Right lobe of liver (tissue), 6 donors: Measurements from ENCODE around the gene ELFN1. TPM values are rescaled to one million over a fixed set of nuclear protein-coding genes. Genes with fewer than 3 reads are reported as not detected.

ENCODE experiments used
- ATAC-seq, 4 donors: fragments of 200-7000 bp; cut with Tn5 transposase; one replicate each; pipeline ENCODE4 v1.9.1; 2020; ENCODE audit warnings: mild to moderate bottlenecking in 4 of 4, moderate library complexity in 4 of 4
- DNase-seq, 3 donors: peaks; one replicate each; pipeline ENCODE4 v3.0.0-alpha.2; 2020
- H3K27ac ChIP-seq, 3 donors: fragments of 200-600 bp; one replicate each; pipeline ENCODE4 v1.8.0; 2022
- H3K27me3 ChIP-seq, 2 donors: fragments of 200-600 bp; one replicate each; pipeline ENCODE4 v1.8.0; 2022
- H3K36me3 ChIP-seq, 4 donors: fragments of 200-600 bp; sonication (generic) in 1 of 4; one replicate each; pipeline versions ENCODE4 v1.5.1 to v1.8.0; 2017 to 2022; ENCODE audit warnings: control low read depth in 1 of 4
- H3K4me1 ChIP-seq, 4 donors: fragments of 200-600 bp; sonication (generic) in 1 of 4; one replicate each; pipeline versions ENCODE4 v1.5.1 to v1.8.0; 2017 to 2022; ENCODE audit warnings: control low read depth in 1 of 4
- H3K4me3 ChIP-seq, 3 donors: fragments of 200-600 bp; one replicate each; pipeline ENCODE4 v1.8.0; 2022
- H3K9me3 ChIP-seq, 4 donors: fragments of 200-600 bp; sonication (generic) in 1 of 4; one replicate each; pipeline versions ENCODE4 v1.5.1 to v1.8.0; 2017 to 2022; ENCODE audit warnings: control low read depth in 1 of 4
- CTCF ChIP-seq, 4 donors: fragments of 200-600 bp in 3 of 4; fragments of 450-650 bp in 1 of 4; IDR thresholded peaks; one replicate each; pipeline versions ENCODE4 v1.5.1 to v1.8.0; 2016 to 2022; ENCODE audit warnings: antibody characterized with exemption in 4 of 4, mild to moderate bottlenecking in 2 of 4
- POLR2A ChIP-seq: fragments of 450-650 bp; IDR thresholded peaks from one replicate; pipeline ENCODE4 v1.6.1; 2017; ENCODE audit warnings: antibody characterized with exemption, mild to moderate bottlenecking
- WGBS: methylation state at CpG from one replicate; pipeline ENCODE4 v1.1.6; 2018; ENCODE audit warnings: low coverage, low lambda C conversion rate; ENCODE audit not compliant: insufficient coverage; ENCODE audit errors: missing lambda C conversion rate; 5-methylcytosine and 5-hydroxymethylcytosine counted together
- intact Hi-C, 2 donors: fragments of 100-400 bp; cut with DNase I; formaldehyde crosslinking; loops; one replicate each; pipeline versions ENCODE4 v1.11.2 to v1.14.1; 2022
- total RNA-seq, 6 experiments: library from RNA; depleted of rRNA in 2 of 6; stranded (reverse); fragments of >200 nt in 2 of 6; fragmentation: NEBNext Ultra II Directional in 3 of 6; extraction: Animal tissue kit (Norgen Biotek cat#: 25700) in 3 of 6; gene quantifications; one replicate each; pipeline versions ENCODE4 v1.1.0 to v1.2.4, GENCODE V29; 2016 to 2023
- donor health status: DM: no; HTN: yes; CAD: no.
- donor health status: DM: no; HTN: no; CAD: no.
- donor health status: DM: no; HTN: no; CAD: no.
- donor health status: DM: no; HTN: yes; CAD: no.
- donor health status: DM: no; HTN: yes; CAD: no.

The ELFN1 gene
- total RNA-seq, 6 experiments from 2014 or later, result 5.4 to 13.0 (median 7.5) TPM

DNA sequence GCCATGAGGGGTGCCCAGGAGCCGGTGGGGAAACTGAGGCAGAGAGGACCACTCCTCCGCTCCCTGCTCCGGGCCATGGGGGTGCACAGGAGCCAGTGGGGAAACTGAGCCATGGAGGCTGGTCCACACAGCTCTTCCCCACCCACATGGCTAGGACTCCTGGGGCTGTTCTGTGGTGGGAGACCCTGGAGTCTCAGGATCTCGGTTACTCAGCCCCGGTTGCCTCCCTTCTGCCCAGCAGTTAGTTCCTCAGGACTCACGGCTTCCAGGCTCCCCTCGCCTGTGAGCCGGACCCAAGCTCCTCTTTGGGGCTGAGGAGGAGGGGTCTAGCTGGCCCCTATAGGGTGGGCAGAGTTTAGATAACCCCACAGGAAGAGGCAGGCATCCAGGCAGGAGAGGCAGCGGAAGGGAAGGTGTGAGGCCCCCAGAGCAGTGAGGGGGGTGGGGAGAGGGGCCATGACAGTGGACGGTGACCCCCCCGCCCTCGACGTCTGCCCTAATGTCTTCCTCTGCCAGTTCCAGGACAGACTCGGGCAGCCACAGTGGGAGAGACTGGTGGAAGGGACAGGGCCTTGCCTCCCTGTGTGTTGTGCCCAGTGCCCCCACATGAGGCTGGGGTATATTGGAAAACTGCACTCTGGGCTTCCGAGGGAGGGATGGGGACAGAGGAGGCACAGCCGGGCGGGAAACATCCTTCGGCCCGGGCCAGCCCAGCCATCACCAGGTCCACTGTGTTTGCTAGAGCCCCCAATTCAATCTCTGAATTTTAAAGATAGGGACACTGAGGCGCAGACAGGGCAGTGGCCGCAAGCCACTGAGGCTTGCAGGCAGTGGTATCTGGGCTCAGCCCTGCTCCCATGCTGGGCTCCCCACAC lies 4.3 kb downstream of the ELFN1 start:
- Histone ChIP-seq H3K36me3 (no peaks in the 10 kb centered on the region), H3K4me1 (peaks cover 0 to 3% (median 1%) of the 10 kb centered on the region in 4 donors), H3K27me3 (no peaks in the 10 kb centered on the region), H3K4me3 (no peak overlapping the region), H3K27ac (no peak overlapping the region), H3K9me3 (no peaks in the 10 kb centered on the region)
- no peak for ATAC-seq
- no peak for TF ChIP-seq CTCF (IDR thresholded peaks at IDR 0.05)
- no peak for TF ChIP-seq POLR2A
- WGBS, result no CpG with 5 or more reads among the region's 21 CpGs
- DNase-seq, result peak in 2 of 3 donors; percentile 27 to 37
- intact Hi-C loops, result loop anchor here in 1 of 2 donors (5.0 kb wide), 1 partner anchor 33 kb away; no protein-coding TSS in a partner anchor

DNA sequence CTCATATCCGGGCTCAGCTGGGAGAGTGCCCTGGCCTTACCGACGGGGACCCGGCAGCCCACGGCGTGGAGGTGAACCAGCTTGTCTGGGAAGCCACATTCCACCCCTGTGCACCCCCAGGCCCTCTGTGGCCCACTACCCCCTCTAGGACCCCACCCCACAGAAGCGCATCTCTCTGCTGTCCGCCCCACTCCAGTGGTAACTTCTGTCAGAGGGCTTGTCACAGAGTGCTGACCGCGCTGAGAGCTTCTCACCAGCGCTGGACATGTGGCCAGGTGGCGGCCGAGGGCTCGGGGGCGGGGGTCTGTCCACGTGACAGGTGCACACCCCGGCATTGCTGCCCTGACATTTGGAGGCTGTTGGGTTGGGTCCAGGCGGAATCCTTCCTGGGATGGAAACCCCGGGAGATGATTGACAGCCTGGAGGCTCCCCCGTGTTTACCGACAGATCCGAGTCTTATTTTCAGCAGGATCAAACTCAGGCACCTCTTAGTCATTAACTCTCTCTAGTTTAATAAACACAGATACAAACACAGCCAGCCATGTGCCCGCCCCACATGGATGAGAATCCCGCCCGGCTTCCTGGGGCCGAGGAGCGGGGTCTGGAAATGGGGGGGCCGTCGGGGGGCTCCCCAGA lies 5.1 kb downstream of the ELFN1 start:
- Histone ChIP-seq H3K4me1 (no peaks in the 10 kb centered on the region), H3K9me3 (no peaks in the 10 kb centered on the region), H3K36me3 (no peaks in the 10 kb centered on the region), H3K27me3 (no peaks in the 10 kb centered on the region), H3K4me3 (no peak overlapping the region), H3K27ac (no peak overlapping the region)
- intact Hi-C loops, result no loop called here
- ATAC-seq (no peak), DNase-seq (peak in 2 of 3 donors; percentile 31 to 43)
- TF ChIP-seq CTCF (IDR thresholded peaks at IDR 0.05) (no peak), POLR2A (no peak)
- WGBS, result 93% methylated on average over 8 of the region's 29 CpGs

DNA sequence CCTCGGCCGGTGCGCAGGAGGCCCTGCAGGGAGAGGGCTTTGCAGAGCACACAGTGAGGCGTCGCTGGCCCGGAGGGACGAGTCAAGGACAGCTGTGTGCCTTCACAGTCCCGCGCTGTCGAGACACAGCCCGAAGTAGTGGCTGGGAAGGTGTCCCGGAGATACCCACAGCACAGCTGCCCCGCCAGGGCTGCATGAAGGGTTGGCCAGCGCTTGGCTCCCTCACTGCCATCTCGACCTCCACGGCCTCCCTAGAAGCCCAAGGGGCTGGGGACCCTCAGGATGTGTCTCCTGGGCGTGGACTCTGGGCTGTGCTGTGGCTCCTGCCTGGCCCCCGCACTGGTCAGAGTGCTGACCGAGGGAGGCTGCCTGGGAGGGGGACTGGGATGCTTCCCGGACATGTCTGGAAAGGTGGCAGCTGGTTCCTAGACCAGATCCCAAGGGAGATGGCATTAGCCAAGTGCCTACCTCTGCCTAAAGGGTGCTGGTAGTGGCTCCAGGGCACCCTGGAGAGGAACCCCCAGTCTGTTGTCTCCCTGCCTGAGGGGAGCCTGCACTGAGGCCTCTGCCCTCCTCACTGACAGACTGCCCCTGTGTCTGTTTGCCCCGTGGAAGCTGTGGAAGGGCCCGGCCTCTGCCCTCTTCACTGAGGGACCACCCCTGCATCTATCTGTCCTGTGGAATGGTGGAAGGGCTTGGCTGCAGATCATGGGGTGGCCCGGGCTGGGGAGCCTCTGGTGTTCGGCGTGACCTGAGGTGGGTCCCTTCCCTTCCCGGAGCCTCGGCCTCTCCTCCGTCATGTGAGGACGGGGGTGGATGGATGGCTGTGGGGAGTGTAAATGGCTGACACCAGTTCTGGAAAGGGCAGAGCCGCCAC lies 5.8 kb downstream of the ELFN1 start:
- DNase-seq (peak in 2 of 3 donors; percentile 39 to 47), ATAC-seq (no peak)
- no CpG with 5 or more reads among the region's 30 CpGs for WGBS

More for the DNA sequence above, 5.8 kb downstream of the ELFN1 start:
- H3K9me3 ChIP-seq, result no peaks in the 10 kb centered on the region
- no peak overlapping the region for H3K27ac ChIP-seq
- TF ChIP-seq POLR2A (no peak), CTCF (IDR thresholded peaks at IDR 0.05) (no peak)
- no peak overlapping the region for H3K4me3 ChIP-seq
- intact Hi-C loops, result no loop called here
- no peaks in the 10 kb centered on the region for H3K36me3 ChIP-seq
- no peaks in the 10 kb centered on the region for H3K27me3 ChIP-seq
- no peaks in the 10 kb centered on the region for H3K4me1 ChIP-seq
